ENCODE measurements around the gene MACROD2. TPM values are rescaled to one million over a fixed set of nuclear protein-coding genes. Genes with fewer than 3 reads are reported as not detected.

The MACROD2 gene
- total RNA-seq, 2 donors from 2014 or later = 0.95 to 4.2 TPM

- ATAC-seq (ENCODE audit: insufficient number of reproducible peaks, low FRiP score, low read depth) = no peak
- Histone ChIP-seq H3K36me3 (no peaks in the 10 kb centered on the region), H3K27me3 (replicated peaks; ENCODE audit: insufficient read depth) (no peaks in the 10 kb centered on the region), H3K4me3 (no peak overlapping the region), H3K27ac (no peak overlapping the region), H3K9me3 (no peaks in the 10 kb centered on the region), H3K4me1 (ENCODE audit: control insufficient read depth in 1 of 2, low read depth in 2 of 2) (no peaks in the 10 kb centered on the region)
- DNase-seq (ENCODE audit: low spot score) = no peak
- no peak for TF ChIP-seq CTCF (IDR thresholded peaks at IDR 0.05)
Observed at GRCh38 chr20:15033269-15033668, 1038.0 kb downstream of the MACROD2 start.

DNA sequence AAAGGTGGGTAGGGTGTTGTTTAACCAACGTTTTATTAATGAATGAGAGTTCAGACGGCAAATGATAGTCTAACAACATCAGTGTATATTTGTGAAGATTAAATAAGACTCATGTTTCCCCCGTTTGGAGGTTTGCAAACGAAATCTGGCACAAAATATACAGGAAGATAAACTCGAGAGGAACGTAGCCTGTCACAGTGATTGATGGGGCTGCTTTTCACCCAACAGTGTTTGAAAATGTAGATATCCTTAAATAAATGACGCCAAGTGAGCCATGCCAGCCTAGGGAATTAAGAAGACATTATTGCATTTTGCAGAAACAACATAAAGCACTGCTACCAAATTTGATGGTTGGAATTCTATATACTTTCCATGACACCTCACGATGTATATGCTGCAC lies 1038.6 kb downstream of the MACROD2 start:
- TF ChIP-seq CTCF (IDR thresholded peaks at IDR 0.05) = no peak
- ATAC-seq (ENCODE audit: insufficient number of reproducible peaks, low FRiP score, low read depth) (no peak), DNase-seq (ENCODE audit: low spot score) (no peak)
- Histone ChIP-seq H3K36me3 (no peaks in the 10 kb centered on the region), H3K27ac (no peak overlapping the region), H3K27me3 (replicated peaks; ENCODE audit: insufficient read depth) (no peaks in the 10 kb centered on the region), H3K9me3 (no peaks in the 10 kb centered on the region), H3K4me3 (no peak overlapping the region), H3K4me1 (ENCODE audit: control insufficient read depth in 1 of 2, low read depth in 2 of 2) (no peaks in the 10 kb centered on the region)

DNA sequence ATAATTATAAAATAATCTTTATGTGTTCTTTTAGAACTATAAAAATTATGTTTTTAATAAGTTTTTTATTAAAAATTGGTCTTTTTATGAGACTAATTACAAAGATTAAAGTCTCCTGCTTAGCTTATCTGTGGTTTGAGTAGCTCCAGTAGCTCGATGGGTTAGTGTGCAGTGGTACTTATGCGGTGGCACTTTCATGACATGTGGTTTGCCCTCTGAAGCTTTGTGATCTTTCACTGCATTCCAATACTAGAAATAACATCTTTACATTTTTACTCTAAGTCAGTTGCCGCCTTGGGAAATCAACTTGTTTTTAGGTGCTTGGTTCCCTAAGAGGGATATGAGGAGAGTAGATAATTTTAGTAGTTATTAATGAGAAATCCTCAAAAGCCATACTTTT lies 1041.6 kb downstream of the MACROD2 start:
- Histone ChIP-seq H3K9me3 (no peaks in the 10 kb centered on the region), H3K36me3 (no peaks in the 10 kb centered on the region), H3K4me1 (ENCODE audit: control insufficient read depth in 1 of 2, low read depth in 2 of 2) (no peaks in the 10 kb centered on the region), H3K4me3 (no peak overlapping the region), H3K27me3 (replicated peaks; ENCODE audit: insufficient read depth) (no peaks in the 10 kb centered on the region), H3K27ac (no peak overlapping the region)
- no peak for TF ChIP-seq CTCF (IDR thresholded peaks at IDR 0.05)
- no peak for ATAC-seq (ENCODE audit: insufficient number of reproducible peaks, low FRiP score, low read depth)
- no peak for DNase-seq (ENCODE audit: low spot score)

- no peaks in the 10 kb centered on the region for H3K36me3 ChIP-seq
- H3K9me3 ChIP-seq = no peaks in the 10 kb centered on the region
- DNase-seq (ENCODE audit: low spot score) (no peak), ATAC-seq (ENCODE audit: insufficient number of reproducible peaks, low FRiP score, low read depth) (no peak)
- no peak overlapping the region for H3K4me3 ChIP-seq
- H3K27me3 ChIP-seq (replicated peaks; ENCODE audit: insufficient read depth) = no peaks in the 10 kb centered on the region
- H3K27ac ChIP-seq = no peak overlapping the region
- no peak for TF ChIP-seq CTCF (IDR thresholded peaks at IDR 0.05)
- H3K4me1 ChIP-seq (ENCODE audit: control insufficient read depth in 1 of 2, low read depth in 2 of 2) = no peaks in the 10 kb centered on the region
Observed at GRCh38 chr20:15039088-15039752, 1043.9 kb downstream of the MACROD2 start.

- H3K4me1 ChIP-seq (ENCODE audit: control insufficient read depth in 1 of 2, low read depth in 2 of 2) = no peaks in the 10 kb centered on the region
- no peaks in the 10 kb centered on the region for H3K36me3 ChIP-seq
- H3K4me3 ChIP-seq = no peak overlapping the region
- no peaks in the 10 kb centered on the region for H3K9me3 ChIP-seq
- H3K27ac ChIP-seq = no peak overlapping the region
- DNase-seq (ENCODE audit: low spot score) (no peak), ATAC-seq (ENCODE audit: insufficient number of reproducible peaks, low FRiP score, low read depth) (no peak)
- no peaks in the 10 kb centered on the region for H3K27me3 ChIP-seq (replicated peaks; ENCODE audit: insufficient read depth)
- TF ChIP-seq CTCF (IDR thresholded peaks at IDR 0.05) = no peak
Observed at GRCh38 chr20:15042723-15043122, 1047.4 kb downstream of the MACROD2 start.
